ENCODE measurements around the gene MCCC2. TPM values are rescaled to one million over a fixed set of nuclear protein-coding genes. Genes with fewer than 3 reads are reported as not detected.
A peak's percentile ranks its signal among the peaks of the same experiment; 100 is the strongest.

Gene MCCC2
- total and polyA plus RNA-seq, 10 of the 15 experiments (the other 5 are each of a cell fraction or from before 2014, with no cell fraction given), result 22.2 to 106 (median 77.7) TPM

DNA sequence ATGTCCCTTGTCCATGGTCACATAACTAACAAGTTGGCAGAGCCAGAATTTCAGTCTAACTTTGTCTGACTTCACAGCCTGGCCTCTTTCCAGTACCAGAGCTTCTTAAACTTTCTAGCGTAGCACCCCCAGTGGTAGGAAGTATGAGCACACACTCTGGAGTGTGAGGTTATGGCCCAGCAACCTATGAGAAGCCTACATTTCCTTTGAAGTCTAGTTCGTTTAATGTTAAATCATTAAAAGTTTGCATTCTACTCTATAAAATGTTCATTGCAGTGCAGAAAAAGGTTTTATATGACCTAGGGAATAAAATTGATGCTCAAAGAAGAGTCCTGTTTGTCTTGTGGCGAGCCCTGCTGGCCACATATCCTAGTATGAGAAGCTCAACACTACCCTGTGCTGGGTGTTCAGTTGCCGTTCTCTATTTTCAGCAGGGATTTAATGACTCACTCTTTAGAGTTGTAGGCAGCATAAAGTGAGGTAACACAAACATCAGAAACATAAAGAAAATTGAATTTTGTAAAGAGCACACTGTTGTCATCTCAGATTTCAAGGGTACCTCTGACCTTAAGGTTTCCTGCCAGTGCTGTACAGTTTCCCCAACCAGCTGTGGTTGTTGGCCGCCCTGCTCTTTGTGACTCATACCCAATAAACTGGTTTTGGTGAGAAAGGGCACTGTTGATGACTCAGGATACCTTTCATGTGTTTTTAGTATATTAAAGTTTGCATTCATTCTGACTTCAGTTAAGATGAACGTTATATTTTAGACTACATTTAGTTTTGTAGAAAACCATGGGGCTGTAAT, 14.3 kb downstream of the MCCC2 start (continued):
- TF ChIP-seq, protein P1, sequence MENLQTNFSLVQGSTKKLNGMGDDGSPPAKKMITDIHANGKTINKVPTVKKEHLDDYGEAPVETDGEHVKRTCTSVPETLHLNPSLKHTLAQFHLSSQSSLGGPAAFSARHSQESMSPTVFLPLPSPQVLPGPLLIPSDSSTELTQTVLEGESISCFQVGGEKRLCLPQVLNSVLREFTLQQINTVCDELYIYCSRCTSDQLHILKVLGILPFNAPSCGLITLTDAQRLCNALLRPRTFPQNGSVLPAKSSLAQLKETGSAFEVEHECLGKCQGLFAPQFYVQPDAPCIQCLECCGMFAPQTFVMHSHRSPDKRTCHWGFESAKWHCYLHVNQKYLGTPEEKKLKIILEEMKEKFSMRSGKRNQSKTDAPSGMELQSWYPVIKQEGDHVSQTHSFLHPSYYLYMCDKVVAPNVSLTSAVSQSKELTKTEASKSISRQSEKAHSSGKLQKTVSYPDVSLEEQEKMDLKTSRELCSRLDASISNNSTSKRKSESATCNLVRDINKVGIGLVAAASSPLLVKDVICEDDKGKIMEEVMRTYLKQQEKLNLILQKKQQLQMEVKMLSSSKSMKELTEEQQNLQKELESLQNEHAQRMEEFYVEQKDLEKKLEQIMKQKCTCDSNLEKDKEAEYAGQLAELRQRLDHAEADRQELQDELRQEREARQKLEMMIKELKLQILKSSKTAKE (IDR thresholded peaks at IDR 0.05; ENCODE audit: low read depth, poor library complexity, severe bottlenecking), result no peak
- TF ChIP-seq, protein P2, sequence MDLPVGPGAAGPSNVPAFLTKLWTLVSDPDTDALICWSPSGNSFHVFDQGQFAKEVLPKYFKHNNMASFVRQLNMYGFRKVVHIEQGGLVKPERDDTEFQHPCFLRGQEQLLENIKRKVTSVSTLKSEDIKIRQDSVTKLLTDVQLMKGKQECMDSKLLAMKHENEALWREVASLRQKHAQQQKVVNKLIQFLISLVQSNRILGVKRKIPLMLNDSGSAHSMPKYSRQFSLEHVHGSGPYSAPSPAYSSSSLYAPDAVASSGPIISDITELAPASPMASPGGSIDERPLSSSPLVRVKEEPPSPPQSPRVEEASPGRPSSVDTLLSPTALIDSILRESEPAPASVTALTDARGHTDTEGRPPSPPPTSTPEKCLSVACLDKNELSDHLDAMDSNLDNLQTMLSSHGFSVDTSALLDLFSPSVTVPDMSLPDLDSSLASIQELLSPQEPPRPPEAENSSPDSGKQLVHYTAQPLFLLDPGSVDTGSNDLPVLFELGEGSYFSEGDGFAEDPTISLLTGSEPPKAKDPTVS (IDR thresholded peaks at IDR 0.05; ENCODE audit: low read depth, low read length), result no peak
- TF ChIP-seq BCL11A (IDR thresholded peaks at IDR 0.05; ENCODE audit: low read depth, low read length), result no peak; the same call in 1 of the 2 replicates
- peak; percentile 59 for TF ChIP-seq RUNX3 (IDR thresholded peaks at IDR 0.05; ENCODE audit: low read length)
- TF ChIP-seq HDAC6 (IDR thresholded peaks at IDR 0.05; ENCODE audit: unreplicated experiment), result no peak
- TF ChIP-seq, protein P3, sequence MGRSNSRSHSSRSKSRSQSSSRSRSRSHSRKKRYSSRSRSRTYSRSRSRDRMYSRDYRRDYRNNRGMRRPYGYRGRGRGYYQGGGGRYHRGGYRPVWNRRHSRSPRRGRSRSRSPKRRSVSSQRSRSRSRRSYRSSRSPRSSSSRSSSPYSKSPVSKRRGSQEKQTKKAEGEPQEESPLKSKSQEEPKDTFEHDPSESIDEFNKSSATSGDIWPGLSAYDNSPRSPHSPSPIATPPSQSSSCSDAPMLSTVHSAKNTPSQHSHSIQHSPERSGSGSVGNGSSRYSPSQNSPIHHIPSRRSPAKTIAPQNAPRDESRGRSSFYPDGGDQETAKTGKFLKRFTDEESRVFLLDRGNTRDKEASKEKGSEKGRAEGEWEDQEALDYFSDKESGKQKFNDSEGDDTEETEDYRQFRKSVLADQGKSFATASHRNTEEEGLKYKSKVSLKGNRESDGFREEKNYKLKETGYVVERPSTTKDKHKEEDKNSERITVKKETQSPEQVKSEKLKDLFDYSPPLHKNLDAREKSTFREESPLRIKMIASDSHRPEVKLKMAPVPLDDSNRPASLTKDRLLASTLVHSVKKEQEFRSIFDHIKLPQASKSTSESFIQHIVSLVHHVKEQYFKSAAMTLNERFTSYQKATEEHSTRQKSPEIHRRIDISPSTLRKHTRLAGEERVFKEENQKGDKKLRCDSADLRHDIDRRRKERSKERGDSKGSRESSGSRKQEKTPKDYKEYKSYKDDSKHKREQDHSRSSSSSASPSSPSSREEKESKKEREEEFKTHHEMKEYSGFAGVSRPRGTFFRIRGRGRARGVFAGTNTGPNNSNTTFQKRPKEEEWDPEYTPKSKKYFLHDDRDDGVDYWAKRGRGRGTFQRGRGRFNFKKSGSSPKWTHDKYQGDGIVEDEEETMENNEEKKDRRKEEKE (IDR thresholded peaks at IDR 0.05), result no peak
- TF ChIP-seq, protein P4, sequence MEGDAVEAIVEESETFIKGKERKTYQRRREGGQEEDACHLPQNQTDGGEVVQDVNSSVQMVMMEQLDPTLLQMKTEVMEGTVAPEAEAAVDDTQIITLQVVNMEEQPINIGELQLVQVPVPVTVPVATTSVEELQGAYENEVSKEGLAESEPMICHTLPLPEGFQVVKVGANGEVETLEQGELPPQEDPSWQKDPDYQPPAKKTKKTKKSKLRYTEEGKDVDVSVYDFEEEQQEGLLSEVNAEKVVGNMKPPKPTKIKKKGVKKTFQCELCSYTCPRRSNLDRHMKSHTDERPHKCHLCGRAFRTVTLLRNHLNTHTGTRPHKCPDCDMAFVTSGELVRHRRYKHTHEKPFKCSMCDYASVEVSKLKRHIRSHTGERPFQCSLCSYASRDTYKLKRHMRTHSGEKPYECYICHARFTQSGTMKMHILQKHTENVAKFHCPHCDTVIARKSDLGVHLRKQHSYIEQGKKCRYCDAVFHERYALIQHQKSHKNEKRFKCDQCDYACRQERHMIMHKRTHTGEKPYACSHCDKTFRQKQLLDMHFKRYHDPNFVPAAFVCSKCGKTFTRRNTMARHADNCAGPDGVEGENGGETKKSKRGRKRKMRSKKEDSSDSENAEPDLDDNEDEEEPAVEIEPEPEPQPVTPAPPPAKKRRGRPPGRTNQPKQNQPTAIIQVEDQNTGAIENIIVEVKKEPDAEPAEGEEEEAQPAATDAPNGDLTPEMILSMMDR (IDR thresholded peaks at IDR 0.05 in 2 of 3, conservative IDR thresholded peaks at IDR 0.05 in 1 of 3; ENCODE audit: control insufficient read depth in 2 of 3, extremely low read depth in 1 of 3, insufficient read depth in 1 of 3, low read depth in 3 of 3, low read length in 3 of 3), result peak; percentile 64 to 83 (median 74)
- TF ChIP-seq, protein P5, sequence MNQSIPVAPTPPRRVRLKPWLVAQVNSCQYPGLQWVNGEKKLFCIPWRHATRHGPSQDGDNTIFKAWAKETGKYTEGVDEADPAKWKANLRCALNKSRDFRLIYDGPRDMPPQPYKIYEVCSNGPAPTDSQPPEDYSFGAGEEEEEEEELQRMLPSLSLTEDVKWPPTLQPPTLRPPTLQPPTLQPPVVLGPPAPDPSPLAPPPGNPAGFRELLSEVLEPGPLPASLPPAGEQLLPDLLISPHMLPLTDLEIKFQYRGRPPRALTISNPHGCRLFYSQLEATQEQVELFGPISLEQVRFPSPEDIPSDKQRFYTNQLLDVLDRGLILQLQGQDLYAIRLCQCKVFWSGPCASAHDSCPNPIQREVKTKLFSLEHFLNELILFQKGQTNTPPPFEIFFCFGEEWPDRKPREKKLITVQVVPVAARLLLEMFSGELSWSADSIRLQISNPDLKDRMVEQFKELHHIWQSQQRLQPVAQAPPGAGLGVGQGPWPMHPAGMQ (IDR thresholded peaks at IDR 0.05; ENCODE audit: borderline replicate concordance), result no peak
- TF ChIP-seq MEF2B (IDR thresholded peaks at IDR 0.05; ENCODE audit: partially characterized antibody, poor library complexity, severe bottlenecking), result no peak
- TF ChIP-seq NFYB (IDR thresholded peaks at IDR 0.05; ENCODE audit: insufficient read depth, low read depth, low read length), result no peak
- TF ChIP-seq SMARCA5 (IDR thresholded peaks at IDR 0.05), result 0 out of 2 replicates have a peak, but pooled peaks have one; percentile 24
- no peak for TF ChIP-seq BRCA1 (IDR thresholded peaks at IDR 0.05; ENCODE audit: low read depth, low read length)
- TF ChIP-seq, protein P6, sequence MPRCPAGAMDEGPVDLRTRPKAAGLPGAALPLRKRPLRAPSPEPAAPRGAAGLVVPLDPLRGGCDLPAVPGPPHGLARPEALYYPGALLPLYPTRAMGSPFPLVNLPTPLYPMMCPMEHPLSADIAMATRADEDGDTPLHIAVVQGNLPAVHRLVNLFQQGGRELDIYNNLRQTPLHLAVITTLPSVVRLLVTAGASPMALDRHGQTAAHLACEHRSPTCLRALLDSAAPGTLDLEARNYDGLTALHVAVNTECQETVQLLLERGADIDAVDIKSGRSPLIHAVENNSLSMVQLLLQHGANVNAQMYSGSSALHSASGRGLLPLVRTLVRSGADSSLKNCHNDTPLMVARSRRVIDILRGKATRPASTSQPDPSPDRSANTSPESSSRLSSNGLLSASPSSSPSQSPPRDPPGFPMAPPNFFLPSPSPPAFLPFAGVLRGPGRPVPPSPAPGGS (IDR thresholded peaks at IDR 0.05; ENCODE audit: borderline replicate concordance, insufficient read depth, low read depth, low read length, poor library complexity, severe bottlenecking), result no peak
- TF ChIP-seq SREBF1 (IDR thresholded peaks at IDR 0.05; ENCODE audit: low read length), result no peak
- TF ChIP-seq GABPA (IDR thresholded peaks at IDR 0.05; ENCODE audit: low read depth), result no peak
- TF ChIP-seq JUNB (IDR thresholded peaks at IDR 0.05), result peak; percentile 59
- TF ChIP-seq WRNIP1 (IDR thresholded peaks at IDR 0.05; ENCODE audit: borderline replicate concordance, low read depth, low read length), result 0 out of 2 replicates have a peak, but pooled peaks have one; percentile 24
